Gastrocnemius medialis (tissue), 4 donors: Measurements from ENCODE around the gene NR1H2.

Experiments
- CTCF ChIP-seq, 5 experiments: fragments of 450-650 bp in 3 of 5; fragments of 200-600 bp in 2 of 5; sonication (generic) in 2 of 5; IDR thresholded peaks in 4 of 5; conservative IDR thresholded peaks in 1 of 5; 1 replicate in 4 of 5; 2 replicates in 1 of 5; pipeline ENCODE4 v1.5.1; 2016 to 2019; ENCODE audit warnings: antibody characterized with exemption in 5 of 5, mild to moderate bottlenecking in 3 of 5, moderate library complexity in 3 of 5
- POLR2A ChIP-seq, 2 donors: fragments of 450-650 bp; IDR thresholded peaks; one replicate each; pipeline ENCODE4 v1.6.1; 2017; ENCODE audit warnings: antibody characterized with exemption in 2 of 2, mild to moderate bottlenecking in 2 of 2, moderate library complexity in 2 of 2

GRCh38 chr19:50379602-50380001, 3.3 kb downstream of the NR1H2 start:
- TF ChIP-seq POLR2A (IDR thresholded peaks at IDR 0.05): no peak
- no peak for TF ChIP-seq CTCF (IDR thresholded peaks at IDR 0.05 in 4 of 5, conservative IDR thresholded peaks at IDR 0.05 in 1 of 5)
